ENCODE measurements around the gene RLF. TPM values are rescaled to one million over a fixed set of nuclear protein-coding genes. Genes with fewer than 3 reads are reported as not detected.
A peak's percentile ranks its signal among the peaks of the same experiment; 100 is the strongest.

Gene RLF
- total and polyA plus RNA-seq, 2 donors = 9.2 to 67.7 TPM

GRCh38 chr1:40257313-40257687 lies 96.1 kb downstream of the RLF start:
- under 1% methylated on average over 16 of the region's 16 CpGs for WGBS
- Histone ChIP-seq H3K4me1 (ENCODE audit: insufficient read depth) (no peaks in the 10 kb centered on the region), H3K36me3 (ENCODE audit: insufficient read depth) (no peaks in the 10 kb centered on the region), H3K27ac (ENCODE audit: low read depth) (peak overlapping the region; percentile 98), H3K4me3 (ENCODE audit: low read depth, low read length) (peak overlapping the region; percentile 84)
- DNase-seq (ENCODE audit: extremely low spot score) = no peak

GRCh38 chr1:40257688-40258444 lies 96.7 kb downstream of the RLF start, which contains the start of gene ZMPSTE24:
ZMPSTE24 (plus strand) TSS chr1:40258236; CDS start chr1:40258272, 36 bp downstream.
- no peaks in the 10 kb centered on the region for H3K36me3 ChIP-seq (ENCODE audit: insufficient read depth)
- peak within 1 kb of the TSS; percentile 84 for H3K4me3 ChIP-seq (ENCODE audit: low read depth, low read length)
- H3K27ac ChIP-seq (ENCODE audit: low read depth) = peak within 1 kb of the TSS; percentile 98
- no peaks in the 10 kb centered on the region for H3K4me1 ChIP-seq (ENCODE audit: insufficient read depth)
- peak; percentile 94 for DNase-seq (ENCODE audit: extremely low spot score)
- under 1% methylated on average over 48 of the region's 48 CpGs for WGBS

GRCh38 chr1:40258445-40258769 lies 97.2 kb downstream of the RLF start:
- no peak overlapping the region for H3K27ac ChIP-seq (ENCODE audit: low read depth)
- H3K36me3 ChIP-seq (ENCODE audit: insufficient read depth) = no peaks in the 10 kb centered on the region
- no peaks in the 10 kb centered on the region for H3K4me1 ChIP-seq (ENCODE audit: insufficient read depth)
- no peak for DNase-seq (ENCODE audit: extremely low spot score)
- peak overlapping the region; percentile 84 for H3K4me3 ChIP-seq (ENCODE audit: low read depth, low read length)
- 0% methylated on average over 10 of the region's 10 CpGs for WGBS

- Histone ChIP-seq H3K36me3 (ENCODE audit: insufficient read depth) (peaks cover 9% of the 10 kb centered on the region), H3K4me1 (ENCODE audit: insufficient read depth) (no peaks in the 10 kb centered on the region), H3K4me3 (ENCODE audit: low read depth, low read length) (no peak overlapping the region), H3K27ac (ENCODE audit: low read depth) (no peak overlapping the region)
- DNase-seq (ENCODE audit: extremely low spot score) = no peak
- 79% methylated on average over 3 of the region's 3 CpGs for WGBS
Observed at GRCh38 chr1:40264354-40264781, 103.2 kb downstream of the RLF start.

GRCh38 chr1:40265298-40265697 lies 104.1 kb downstream of the RLF start:
- no peak for DNase-seq (ENCODE audit: extremely low spot score)
- H3K36me3 ChIP-seq (ENCODE audit: insufficient read depth) = peaks cover 9% of the 10 kb centered on the region
- H3K4me1 ChIP-seq (ENCODE audit: insufficient read depth) = no peaks in the 10 kb centered on the region
- H3K4me3 ChIP-seq (ENCODE audit: low read depth, low read length) = no peak overlapping the region
- H3K27ac ChIP-seq (ENCODE audit: low read depth) = no peak overlapping the region

- H3K4me3 ChIP-seq (ENCODE audit: low read depth, low read length) = no peak overlapping the region
- no peak overlapping the region for H3K27ac ChIP-seq (ENCODE audit: low read depth)
- peaks cover 9% of the 10 kb centered on the region for H3K36me3 ChIP-seq (ENCODE audit: insufficient read depth)
- no peaks in the 10 kb centered on the region for H3K4me1 ChIP-seq (ENCODE audit: insufficient read depth)
- DNase-seq (ENCODE audit: extremely low spot score) = no peak
Observed at GRCh38 chr1:40265919-40266318, 104.7 kb downstream of the RLF start.

- Histone ChIP-seq H3K36me3 (ENCODE audit: insufficient read depth) (peaks cover 9% of the 10 kb centered on the region), H3K4me1 (ENCODE audit: insufficient read depth) (no peaks in the 10 kb centered on the region), H3K4me3 (ENCODE audit: low read depth, low read length) (no peak overlapping the region), H3K27ac (ENCODE audit: low read depth) (no peak overlapping the region)
- no peak for DNase-seq (ENCODE audit: extremely low spot score)
- WGBS = 85% methylated on average over 6 of the region's 6 CpGs
Observed at GRCh38 chr1:40266786-40267535, 105.8 kb downstream of the RLF start.

GRCh38 chr1:40267767-40268187 lies 106.6 kb downstream of the RLF start:
- H3K4me1 ChIP-seq (ENCODE audit: insufficient read depth) = no peaks in the 10 kb centered on the region
- H3K27ac ChIP-seq (ENCODE audit: low read depth) = no peak overlapping the region
- H3K36me3 ChIP-seq (ENCODE audit: insufficient read depth) = peaks cover 9% of the 10 kb centered on the region
- WGBS = 30% methylated on average over 2 of the region's 2 CpGs
- no peak overlapping the region for H3K4me3 ChIP-seq (ENCODE audit: low read depth, low read length)
- no peak for DNase-seq (ENCODE audit: extremely low spot score)

- Histone ChIP-seq H3K36me3 (ENCODE audit: insufficient read depth) (peaks cover 9% of the 10 kb centered on the region), H3K27ac (ENCODE audit: low read depth) (no peak overlapping the region), H3K4me1 (ENCODE audit: insufficient read depth) (no peaks in the 10 kb centered on the region), H3K4me3 (ENCODE audit: low read depth, low read length) (no peak overlapping the region)
- DNase-seq (ENCODE audit: extremely low spot score) = no peak
Observed at GRCh38 chr1:40268211-40268610, 107.0 kb downstream of the RLF start.

- no peak overlapping the region for H3K4me3 ChIP-seq (ENCODE audit: low read depth, low read length)
- H3K36me3 ChIP-seq (ENCODE audit: insufficient read depth) = peaks cover 6% of the 10 kb centered on the region
- 57% methylated on average over 3 of the region's 3 CpGs for WGBS
- DNase-seq (ENCODE audit: extremely low spot score) = no peak
- no peak overlapping the region for H3K27ac ChIP-seq (ENCODE audit: low read depth)
- no peaks in the 10 kb centered on the region for H3K4me1 ChIP-seq (ENCODE audit: insufficient read depth)
Observed at GRCh38 chr1:40270152-40270834, 109.1 kb downstream of the RLF start.

- DNase-seq (ENCODE audit: extremely low spot score) = no peak
- Histone ChIP-seq H3K4me1 (ENCODE audit: insufficient read depth) (no peaks in the 10 kb centered on the region), H3K36me3 (ENCODE audit: insufficient read depth) (peaks cover 4% of the 10 kb centered on the region), H3K27ac (ENCODE audit: low read depth) (no peak overlapping the region), H3K4me3 (ENCODE audit: low read depth, low read length) (no peak overlapping the region)
- 93% methylated on average over 3 of the region's 3 CpGs for WGBS
Observed at GRCh38 chr1:40272653-40273213, 111.5 kb downstream of the RLF start.

- no peak for DNase-seq (ENCODE audit: extremely low spot score)
- H3K4me1 ChIP-seq (ENCODE audit: insufficient read depth) = no peaks in the 10 kb centered on the region
- 77% methylated on average over 4 of the region's 4 CpGs for WGBS
- no peak overlapping the region for H3K27ac ChIP-seq (ENCODE audit: low read depth)
- peaks cover 4% of the 10 kb centered on the region for H3K36me3 ChIP-seq (ENCODE audit: insufficient read depth)
- no peak overlapping the region for H3K4me3 ChIP-seq (ENCODE audit: low read depth, low read length)
Observed at GRCh38 chr1:40273547-40274166, 112.5 kb downstream of the RLF start.

GRCh38 chr1:40274331-40274730 lies 113.1 kb downstream of the RLF start:
- WGBS = 93% methylated on average over 2 of the region's 2 CpGs
- Histone ChIP-seq H3K4me1 (ENCODE audit: insufficient read depth) (no peaks in the 10 kb centered on the region), H3K36me3 (ENCODE audit: insufficient read depth) (peaks cover 3% of the 10 kb centered on the region), H3K27ac (ENCODE audit: low read depth) (no peak overlapping the region), H3K4me3 (ENCODE audit: low read depth, low read length) (no peak overlapping the region)
- no peak for DNase-seq (ENCODE audit: extremely low spot score)

Data from urinary bladder (tissue), 4 donors.